GM19043 (cell line): ENCODE results near the gene ANKRD23.
"Not testable (repeated sequence)": the region's sequence is repeated elsewhere in the genome, so short reads cannot be mapped to it uniquely, and the experiment has no call there.

ENCODE experiments used
- ATAC-seq: cut with Tn5 transposase; IDR thresholded peaks from one replicate; pipeline ENCODE4 v1.9.1; 2021; ENCODE audit warnings: low read depth; ENCODE audit not compliant: unreplicated experiment

The ANKRD23 gene

DNA sequence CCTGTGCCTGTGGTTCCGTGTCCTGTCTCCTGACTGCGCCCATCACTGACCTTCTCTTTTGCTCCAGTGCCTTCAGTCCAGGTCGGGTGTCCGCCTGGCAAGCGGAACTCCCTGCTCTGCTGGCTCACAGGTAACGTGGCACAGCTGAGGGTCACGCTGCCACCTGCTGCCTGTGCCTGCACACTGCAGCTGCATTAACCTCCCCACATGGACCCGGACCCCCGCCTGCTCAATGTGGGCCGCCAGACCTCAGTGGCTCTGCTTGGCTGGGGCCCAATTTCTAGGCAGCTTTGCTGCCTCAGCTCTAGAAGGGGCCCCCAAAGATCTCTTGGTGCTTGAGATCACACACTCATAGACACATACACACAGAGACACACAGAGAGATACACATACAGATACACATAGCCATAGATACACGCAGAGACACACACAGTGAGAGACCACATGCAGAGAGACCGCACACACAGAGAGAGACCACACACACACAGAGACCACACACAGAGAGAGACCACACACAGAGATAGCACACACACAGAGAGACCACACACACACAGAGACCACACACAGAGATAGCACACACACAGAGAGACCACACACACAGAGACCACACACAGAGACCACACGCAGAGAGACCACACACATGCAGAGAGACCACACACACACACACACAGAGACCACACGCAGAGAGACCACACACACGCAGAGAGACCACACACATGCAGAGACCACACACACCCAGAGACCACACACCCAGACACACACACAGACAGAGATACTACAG lies 42.6 kb downstream of the ANKRD23 start:
- peak; percentile 69 for ATAC-seq

DNA sequence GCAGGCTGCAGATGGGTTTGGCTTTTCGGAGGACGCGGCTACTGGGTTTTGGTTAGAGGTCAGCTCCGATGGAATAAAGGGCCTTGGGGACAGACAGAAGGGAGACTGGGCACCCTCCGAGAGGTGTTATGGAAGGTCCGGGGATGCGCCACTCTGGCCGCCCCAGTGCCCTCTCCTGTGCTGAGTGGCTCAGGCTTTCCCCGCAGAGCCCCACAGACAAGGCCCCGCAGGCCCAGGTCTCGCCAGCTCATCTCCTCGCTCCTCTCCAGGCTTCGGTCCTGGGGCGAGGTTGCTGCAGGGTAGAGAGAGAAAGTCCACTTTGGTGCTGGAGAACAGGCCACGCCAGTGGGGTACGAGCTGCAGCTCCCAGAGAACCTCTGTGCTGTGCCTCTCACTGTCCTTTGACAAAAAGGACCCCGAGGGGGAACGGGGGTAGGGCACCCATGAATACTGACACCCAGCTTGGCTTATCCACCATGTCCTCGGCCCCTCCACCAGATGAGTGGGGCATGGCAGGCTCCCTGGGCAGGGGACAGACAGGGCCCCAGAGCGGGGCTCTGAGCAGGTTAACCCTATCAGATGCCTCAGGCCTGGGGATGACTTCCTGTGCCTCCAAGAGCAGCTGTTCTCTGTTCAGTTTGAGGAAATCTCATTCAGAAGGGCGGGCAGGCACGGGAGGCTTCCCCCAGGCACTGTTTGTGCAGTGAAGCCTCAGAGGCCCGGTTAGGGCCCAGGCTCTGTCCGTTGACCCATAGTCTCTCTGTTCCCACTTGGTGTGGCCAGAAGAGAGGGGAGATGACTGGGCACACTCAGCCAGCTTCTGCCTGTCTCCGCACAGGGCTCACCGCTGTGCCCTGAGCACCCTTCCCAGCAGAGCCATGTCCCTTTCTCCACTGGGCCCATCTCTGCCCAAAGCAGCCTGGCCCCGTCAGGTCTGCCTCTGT lies 43.5 kb downstream of the ANKRD23 start:
- no peak for ATAC-seq

DNA sequence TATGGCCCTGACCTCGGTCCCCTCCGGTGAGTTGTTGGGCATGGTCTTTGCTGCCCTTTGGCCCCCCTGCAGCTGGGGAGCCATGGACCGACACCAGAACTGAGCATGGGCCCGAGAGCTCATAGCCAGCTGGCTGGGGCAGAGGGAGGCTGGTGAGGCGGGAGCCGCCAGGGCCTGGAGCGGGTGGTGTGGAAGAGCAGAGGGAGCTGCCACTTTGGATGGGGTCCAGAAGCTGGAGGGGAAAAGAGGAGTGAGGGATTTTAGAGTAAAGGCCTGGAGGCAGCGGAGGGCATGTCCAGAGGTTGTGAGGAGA lies 44.2 kb downstream of the ANKRD23 start:
- no peak for ATAC-seq

DNA sequence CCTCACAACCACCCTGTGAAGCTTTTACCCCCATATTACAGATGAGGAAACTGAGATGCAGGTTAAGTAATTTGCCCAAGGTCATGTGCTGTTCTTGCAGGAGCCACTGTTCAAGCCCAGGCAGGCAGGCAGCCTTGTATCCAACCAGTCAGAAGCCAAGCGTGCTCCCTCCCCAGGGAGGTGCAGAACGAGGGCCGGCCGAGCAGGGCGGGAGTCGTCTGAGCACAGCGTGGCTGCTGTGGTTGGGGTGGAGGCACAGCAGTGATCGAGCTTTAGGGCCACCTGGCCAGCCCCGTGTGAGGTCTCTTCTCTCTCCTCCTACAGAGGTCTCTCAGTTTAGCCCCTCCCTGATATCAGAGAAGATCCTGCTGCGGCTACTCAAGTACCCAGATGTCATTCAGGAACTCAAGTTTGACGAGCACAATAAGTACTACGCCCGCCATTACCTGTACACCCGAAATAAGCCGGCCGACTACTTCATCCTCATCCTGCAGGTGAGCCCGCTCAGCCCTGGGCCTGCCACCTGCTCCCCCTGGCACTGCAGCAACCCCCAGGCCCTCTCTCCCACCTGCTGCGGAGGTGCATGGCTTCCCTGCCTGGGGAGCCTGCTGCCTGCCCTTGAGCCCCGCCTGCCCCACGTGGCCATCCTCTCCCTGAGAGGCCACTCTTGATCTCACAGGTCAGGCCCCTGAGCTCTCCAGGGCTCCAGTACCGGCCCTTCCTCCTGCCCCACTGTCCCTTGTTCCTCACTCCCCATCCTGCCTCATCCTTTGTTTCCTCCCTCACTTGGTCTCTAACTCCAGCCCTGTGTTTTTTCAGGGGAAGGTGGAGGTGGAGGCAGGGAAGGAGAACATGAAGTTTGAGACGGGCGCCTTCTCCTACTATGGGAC lies 44.8 kb downstream of the ANKRD23 start:
- ATAC-seq, result no peak

DNA sequence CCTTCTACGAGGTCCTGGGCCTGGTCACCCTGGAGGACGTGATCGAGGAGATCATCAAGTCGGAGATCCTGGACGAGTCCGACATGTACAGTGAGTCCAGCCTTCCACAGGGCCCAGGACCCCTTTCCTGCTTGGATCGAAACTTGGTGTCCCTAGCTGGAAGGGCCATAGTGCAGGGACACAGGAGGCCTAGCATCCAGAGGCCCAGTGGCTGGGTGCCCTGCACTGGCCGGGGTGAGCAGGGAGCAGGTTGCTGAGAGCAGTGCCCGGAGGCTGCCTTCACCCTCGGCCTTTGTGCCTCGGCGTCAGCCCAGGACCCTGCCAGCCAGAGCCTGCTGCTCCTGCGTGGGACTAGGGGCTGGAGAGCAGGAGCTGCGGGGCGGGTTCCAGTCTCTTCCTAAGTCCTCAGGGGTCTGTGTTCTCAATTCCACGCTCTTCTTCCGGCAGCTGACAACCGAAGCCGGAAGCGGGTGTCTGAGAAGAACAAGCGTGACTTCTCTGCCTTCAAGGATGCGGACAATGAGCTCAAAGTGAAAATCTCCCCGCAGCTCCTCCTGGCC lies 46.7 kb downstream of the ANKRD23 start:
- ATAC-seq, result no peak

DNA sequence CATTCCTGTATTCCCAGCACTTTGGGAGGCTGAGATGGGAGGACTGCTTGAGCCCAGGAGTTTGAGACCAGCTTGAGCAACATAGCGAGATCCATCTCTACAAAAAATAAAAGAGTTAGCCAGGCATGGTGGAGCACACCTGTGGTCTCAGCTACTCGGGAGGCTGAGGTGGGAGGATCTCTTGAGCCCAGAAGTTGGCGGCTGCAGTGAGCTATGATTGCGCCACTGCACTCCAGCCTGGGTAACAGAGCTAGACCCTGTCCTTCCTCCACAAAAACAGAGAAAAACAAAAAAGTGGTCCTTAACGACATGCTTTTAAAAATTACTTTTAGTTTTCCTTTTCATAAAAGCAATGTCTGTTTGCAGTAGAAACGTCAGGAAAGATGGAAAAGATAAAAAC lies 47.3 kb downstream of the ANKRD23 start:
- ATAC-seq, result not testable (repeated sequence)

DNA sequence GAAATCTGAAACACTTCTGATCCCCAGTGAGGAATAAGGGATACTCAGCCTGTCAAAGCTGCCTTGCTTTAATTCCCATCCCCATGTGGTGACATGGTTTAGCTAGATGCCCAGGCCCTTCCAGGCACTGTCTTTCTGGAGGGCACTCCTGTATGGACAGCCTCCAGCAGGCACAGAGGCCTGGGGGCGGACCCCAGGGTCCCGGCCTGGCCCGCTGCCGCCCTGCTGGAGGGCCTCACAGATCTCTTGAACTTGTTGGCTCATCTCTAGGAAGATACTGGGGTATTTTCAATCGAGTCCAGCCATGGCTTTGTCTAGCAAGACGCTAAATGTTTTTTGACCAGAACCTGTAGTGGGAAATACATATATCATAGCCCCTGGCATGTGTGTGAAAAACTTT lies 48.7 kb downstream of the ANKRD23 start:
- no peak for ATAC-seq

DNA sequence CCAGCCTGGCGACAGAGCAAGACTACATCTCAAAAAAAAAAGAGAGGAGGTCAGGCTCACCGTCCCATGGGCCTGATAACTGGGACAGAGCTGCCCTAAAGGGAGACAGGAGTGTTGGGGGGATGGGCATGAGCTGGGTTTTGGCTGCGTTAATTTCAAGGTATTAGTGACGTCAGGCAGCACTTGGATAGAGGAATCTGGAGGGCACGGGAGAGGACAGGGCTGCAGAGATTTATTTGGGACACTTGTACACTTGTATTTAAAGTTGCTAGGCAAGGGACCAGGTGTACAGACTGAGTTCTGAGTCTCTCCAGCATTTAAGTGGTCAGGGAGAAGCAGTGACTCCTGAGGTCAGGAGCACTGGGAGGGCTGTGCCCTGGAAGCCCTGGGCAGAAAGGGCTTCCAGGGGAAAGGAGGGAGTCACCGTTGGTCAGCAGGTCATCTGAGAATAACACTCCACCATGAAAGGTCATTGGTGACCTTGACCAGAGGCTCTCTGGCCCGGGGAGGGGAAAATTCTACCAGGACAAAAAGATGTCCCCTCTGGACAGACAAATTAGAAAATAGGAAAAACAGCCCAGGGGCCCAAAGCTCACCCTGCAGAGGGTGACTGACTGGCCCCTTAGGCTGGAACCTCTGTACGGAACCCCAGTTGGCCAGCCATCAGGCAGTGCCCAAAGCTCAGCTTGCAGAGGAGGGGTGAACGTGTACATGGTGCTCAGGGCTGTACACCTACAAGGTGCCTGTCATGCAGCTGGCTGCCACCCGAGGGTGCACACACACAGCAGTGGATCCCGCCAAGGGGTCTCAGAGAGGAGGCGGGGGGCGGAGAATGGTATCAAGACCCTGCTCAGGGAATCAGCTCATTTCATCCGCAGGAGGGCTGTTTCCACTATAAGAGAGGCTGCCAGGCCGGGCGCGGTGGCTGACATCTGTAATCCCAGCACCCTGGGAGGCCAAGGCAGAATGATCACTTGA lies 50.8 kb downstream of the ANKRD23 start:
- no peak for ATAC-seq

DNA sequence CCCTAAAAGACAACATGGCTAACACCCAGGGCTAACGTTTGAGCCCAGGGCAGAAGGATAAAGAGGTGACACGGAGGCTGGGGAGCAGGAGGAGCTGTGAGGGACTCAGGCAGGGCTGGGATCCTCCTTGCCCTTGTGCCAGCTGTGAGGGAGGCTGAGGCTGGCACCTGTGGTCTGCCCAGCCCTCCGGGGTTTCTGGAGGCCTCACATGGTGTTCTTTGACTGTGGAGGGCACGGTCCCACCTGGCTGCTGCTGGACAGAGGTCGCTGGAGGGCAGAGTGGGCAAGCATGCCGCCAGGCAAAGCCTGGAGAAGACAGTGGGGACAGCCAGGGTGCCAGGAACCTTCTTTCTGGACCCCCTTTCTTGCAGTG lies 54.6 kb downstream of the ANKRD23 start:
- ATAC-seq, result no peak

DNA sequence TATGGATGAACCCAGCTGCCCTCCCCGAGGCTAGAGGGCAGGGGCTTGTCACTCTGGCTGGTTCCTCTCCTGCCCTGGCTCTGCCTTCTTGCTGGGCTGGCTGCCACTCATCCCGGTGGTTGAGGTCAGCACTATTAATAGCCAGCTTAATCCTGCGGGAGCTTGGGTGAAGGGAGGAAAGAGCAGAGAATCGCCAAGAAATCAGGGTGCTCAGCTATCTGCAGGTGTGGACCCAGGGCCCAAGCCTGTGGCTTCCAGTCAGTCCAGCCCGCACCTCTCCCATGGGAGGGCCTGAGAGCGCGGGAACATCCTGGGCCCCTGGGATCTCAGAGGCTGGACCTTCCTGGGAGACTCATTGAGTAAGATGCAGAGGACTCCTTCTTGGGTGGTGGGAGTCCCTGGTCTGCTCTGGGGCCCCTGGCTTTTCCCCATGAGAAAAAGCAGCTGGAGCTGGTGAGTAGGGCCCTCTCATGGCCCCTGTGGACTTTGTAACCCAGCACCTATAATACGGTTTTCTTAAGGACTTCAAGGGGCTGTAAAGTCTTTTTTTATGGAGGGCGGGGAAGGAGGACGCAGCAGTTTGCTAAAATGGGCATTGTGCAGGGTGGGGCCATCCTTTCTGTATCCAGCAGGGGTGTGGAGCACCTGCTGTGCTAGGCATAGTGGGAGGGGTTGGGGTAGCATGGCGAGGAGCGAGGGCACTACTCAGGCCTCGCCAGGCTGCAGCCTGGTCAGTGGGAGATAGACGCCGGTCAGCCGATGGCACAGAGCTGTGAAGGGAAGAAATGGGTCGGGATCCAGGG lies 55.2 kb downstream of the ANKRD23 start:
- ATAC-seq, result no peak
